K562 (cell line): Measurements from ENCODE around the gene UGT1A3. TPM values are rescaled to one million over a fixed set of nuclear protein-coding genes. Genes with fewer than 3 reads are reported as not detected.

ENCODE experiments used
- CBX3 ChIP-seq, 2 experiments: IDR thresholded peaks; 1 replicate in 1 of 2; 2 replicates in 1 of 2; pipeline ENCODE4 v1.6.1; 2012; ENCODE audit warnings: inconsistent platforms in 2 of 2, low read length in 2 of 2, borderline replicate concordance in 1 of 2, control low read depth in 1 of 2
- CGGBP1 ChIP-seq: fragments of 250-450 bp; sonication (Bioruptor Pico); IDR thresholded peaks from 2 replicates; pipeline ENCODE4 v1.9.0; 2021; ENCODE audit warnings: mild to moderate bottlenecking
- CHCHD3 ChIP-seq: fragments of 250-450 bp; sonication (Bioruptor Pico); IDR thresholded peaks from 2 replicates; pipeline ENCODE4 v2.1.2; 2022; ENCODE audit warnings: mild to moderate bottlenecking
- CTCF ChIP-seq, 3 experiments: IDR thresholded peaks in 2 of 3; conservative IDR thresholded peaks in 1 of 3; 2 replicates each; pipeline ENCODE4 v1.5.1; 2011 to 2012; ENCODE audit warnings: low read length in 3 of 3, mild to moderate bottlenecking in 3 of 3, control low read depth in 2 of 3, improper control_type of control experiment in 1 of 3, inconsistent platforms in 1 of 3, low read depth in 1 of 3, mixed read lengths in 1 of 3, moderate library complexity in 1 of 3; ENCODE audit not compliant: insufficient read depth in 2 of 3
- EP400 ChIP-seq: fragments of 450-650 bp; IDR thresholded peaks from 2 replicates; pipeline ENCODE4 v1.6.1; 2017; ENCODE audit warnings: antibody characterized with exemption, mild to moderate bottlenecking, moderate library complexity
- HES1 ChIP-seq: fragments of 450-650 bp; IDR thresholded peaks from 2 replicates; pipeline ENCODE4 v1.6.1; 2016; ENCODE audit warnings: low read depth, mild to moderate bottlenecking, moderate library complexity
- ILK ChIP-seq: fragments of 450-650 bp; IDR thresholded peaks from 2 replicates; pipeline ENCODE4 v1.6.1; 2016; ENCODE audit warnings: missing genetic modification characterization, low read depth, mild to moderate bottlenecking, missing compliant biosample characterization, moderate library complexity, borderline replicate concordance
- KAT8 ChIP-seq: fragments of 450-650 bp; IDR thresholded peaks from 2 replicates; pipeline ENCODE4 v1.6.1; 2016; ENCODE audit warnings: low read depth, mild to moderate bottlenecking
- MAFF ChIP-seq: IDR thresholded peaks from 2 replicates; pipeline ENCODE4 v1.6.1; 2012; ENCODE audit warnings: low read length, improper control_type of control experiment
- MLX ChIP-seq, 2 experiments: fragments of 450-650 bp in 1 of 2; sonication (generic) in 1 of 2; formaldehyde crosslinking; conservative IDR thresholded peaks; 2 replicates each; pipeline versions ENCODE4 v1.4.0 to v1.8.1; 2020 to 2022; ENCODE audit warnings: mild to moderate bottlenecking in 1 of 2, missing genetic modification reagents in 1 of 2
- MXD1 ChIP-seq: fragments of 250-450 bp; sonication (Bioruptor Pico); IDR thresholded peaks from 2 replicates; pipeline ENCODE4 v1.8.0; 2021; ENCODE audit warnings: borderline replicate concordance, mild to moderate bottlenecking, moderate library complexity; ENCODE audit not compliant: poor library complexity, severe bottlenecking
- NCOR1 ChIP-seq: fragments of 450-650 bp; IDR thresholded peaks from 2 replicates; pipeline ENCODE4 v1.6.1; 2016; ENCODE audit warnings: mild to moderate bottlenecking, moderate library complexity
- NEUROD1 ChIP-seq: fragments of 150-350 bp; IDR thresholded peaks from 2 replicates; pipeline ENCODE4 v1.6.1; 2014; ENCODE audit warnings: borderline replicate concordance, low read length, low read depth; ENCODE audit not compliant: partially characterized antibody
- NFIC ChIP-seq: fragments of 450-650 bp; IDR thresholded peaks from 2 replicates; pipeline ENCODE4 v1.6.1; 2017; ENCODE audit warnings: mild to moderate bottlenecking, inconsistent platforms
- POLR2B ChIP-seq: fragments of 450-650 bp; IDR thresholded peaks from 2 replicates; pipeline ENCODE4 v1.6.1; 2018; ENCODE audit warnings: low read depth; ENCODE audit not compliant: partially characterized antibody
- PTBP1 ChIP-seq: fragments of 200-400 bp; formaldehyde crosslinking; IDR thresholded peaks from 2 replicates; pipeline ENCODE4 v1.6.1; 2017; ENCODE audit warnings: low read depth, low read length
- TSC22D4 ChIP-seq: fragments of 450-650 bp; IDR thresholded peaks from 2 replicates; pipeline ENCODE4 v1.6.1; 2016; ENCODE audit warnings: missing genetic modification characterization, missing biosample characterization, control low read depth
- YBX1 ChIP-seq: fragments of 450-650 bp; IDR thresholded peaks from 2 replicates; pipeline ENCODE4 v1.7.1; 2016; ENCODE audit warnings: mild to moderate bottlenecking
- ZBTB33 ChIP-seq: sonication (generic); formaldehyde crosslinking; IDR thresholded peaks from 2 replicates; pipeline ENCODE4 v1.8.1; 2023; ENCODE audit warnings: mild to moderate bottlenecking, missing genetic modification reagents
- ZKSCAN1 ChIP-seq: fragments of 150-350 bp; IDR thresholded peaks from 2 replicates; pipeline ENCODE4 v1.6.1; 2016; ENCODE audit warnings: low read depth, low read length
- ZNF408 ChIP-seq: fragments of 250-450 bp; sonication (Bioruptor Pico); IDR thresholded peaks from 2 replicates; pipeline ENCODE4 v1.4.0; 2020; ENCODE audit warnings: low read depth, mild to moderate bottlenecking, moderate library complexity
- ZNF551 ChIP-seq: fragments of 250-450 bp; sonication (Bioruptor Pico); IDR thresholded peaks from 2 replicates; pipeline ENCODE4 v1.5.0; 2021; ENCODE audit warnings: mild to moderate bottlenecking, moderate library complexity
- ZNF707 ChIP-seq: fragments of 250-450 bp; sonication (Bioruptor Pico); conservative IDR thresholded peaks from 2 replicates; pipeline ENCODE4 v1.8.0; 2022; ENCODE audit warnings: inconsistent platforms, mild to moderate bottlenecking, moderate library complexity
- polyA plus RNA-seq, 8 experiments: library from polyadenylated mRNA; depleted of rRNA in 4 of 8; stranded (reverse) in 5 of 8; unstranded in 3 of 8; fragments of >200 nt; fragmentation: Nextera tagmentation in 2 of 8; fragmentation: Illumina TruSeq in 1 of 8; extraction: Ambion mirVana in 2 of 8; extraction: Trizol in 1 of 8; gene quantifications; 2 replicates each; pipeline versions ENCODE4 v1.2.1 to v1.2.3, GENCODE V29; 2011 to 2014; ENCODE audit warnings: inconsistent platforms in 1 of 8, missing spikeins in 1 of 8
- total RNA-seq, 7 experiments: library from RNA; depleted of rRNA in 6 of 7; stranded (reverse); fragments of >200 nt in 6 of 7; fragmentation: Illumina TruSeq in 2 of 7; extraction: Trizol in 2 of 7; gene quantifications; 2 replicates each; pipeline versions ENCODE4 v1.2.1 to v1.2.3, GENCODE V29; 2011 to 2021; ENCODE audit warnings: low replicate concordance in 1 of 7

Gene UGT1A3
- total and polyA plus RNA-seq, 9 of the 15 experiments (the other 6 are each of a cell fraction or from before 2014, with no cell fraction given), result not detected

- TF ChIP-seq CTCF (IDR thresholded peaks at IDR 0.05 in 2 of 3, conservative IDR thresholded peaks at IDR 0.05 in 1 of 3; ENCODE audit: insufficient read depth in 2 of 3, low read depth in 1 of 3, low read length in 3 of 3) (no peak), NEUROD1 (no peak), PTBP1 (no peak), MLX (CRISPR knock-in tag; conservative IDR thresholded peaks at IDR 0.05) (no peak), CHCHD3 (CRISPR knock-in tag) (no peak), CGGBP1 (CRISPR knock-in tag) (no peak), ZNF707 (CRISPR knock-in tag) (no peak), POLR2B (no peak), NFIC (peak; percentile 29; the same call in 1 of the 2 replicates), MXD1 (CRISPR knock-in tag) (no peak), CBX3 (IDR thresholded peaks at IDR 0.05; ENCODE audit: borderline replicate concordance in 1 of 2, low read length in 2 of 2) (no peak), TSC22D4 (tag) (no peak), ILK (no peak), KAT8 (no peak), ZBTB33 (CRISPR knock-in tag) (no peak), NCOR1 (peak; percentile 24; the same call in 1 of the 2 replicates), MAFF (peak; percentile 91), EP400 (peak; percentile 42; the same call in 1 of the 2 replicates), ZNF408 (CRISPR knock-in tag) (no peak), HES1 (0 out of 2 replicates have a peak, but pooled peaks have one; percentile 64), YBX1 (no peak), ZKSCAN1 (no peak), ZNF551 (CRISPR knock-in tag) (no peak)
These were observed 28.7 kb upstream of the UGT1A3 start (continued) for GRCh38 chr2:233700028-233700635.
